ENCODE results near the gene IRF7.

IRF7 gene

GRCh38 chr11:563066-563811, 52.5 kb downstream of the IRF7 start:
- DNase-seq, result no peak
